A172 (cell line): ENCODE measurements around the gene PEX14. TPM values are rescaled to one million over a fixed set of nuclear protein-coding genes. Genes with fewer than 3 reads are reported as not detected.

Source experiments
- DNase-seq: peaks from one replicate; pipeline ENCODE4 v3.0.0-alpha.2; 2015; ENCODE audit warnings: low spot score
- total RNA-seq: library from RNA; depleted of rRNA; stranded (reverse); fragments of >200 nt; shearing (Covaris generic); gene quantifications from 2 replicates; pipeline ENCODE4 v1.2.3, GENCODE V29; 2014

The PEX14 gene
- total RNA-seq, 1 experiment from 2014 or later = 5.9 TPM

DNA sequence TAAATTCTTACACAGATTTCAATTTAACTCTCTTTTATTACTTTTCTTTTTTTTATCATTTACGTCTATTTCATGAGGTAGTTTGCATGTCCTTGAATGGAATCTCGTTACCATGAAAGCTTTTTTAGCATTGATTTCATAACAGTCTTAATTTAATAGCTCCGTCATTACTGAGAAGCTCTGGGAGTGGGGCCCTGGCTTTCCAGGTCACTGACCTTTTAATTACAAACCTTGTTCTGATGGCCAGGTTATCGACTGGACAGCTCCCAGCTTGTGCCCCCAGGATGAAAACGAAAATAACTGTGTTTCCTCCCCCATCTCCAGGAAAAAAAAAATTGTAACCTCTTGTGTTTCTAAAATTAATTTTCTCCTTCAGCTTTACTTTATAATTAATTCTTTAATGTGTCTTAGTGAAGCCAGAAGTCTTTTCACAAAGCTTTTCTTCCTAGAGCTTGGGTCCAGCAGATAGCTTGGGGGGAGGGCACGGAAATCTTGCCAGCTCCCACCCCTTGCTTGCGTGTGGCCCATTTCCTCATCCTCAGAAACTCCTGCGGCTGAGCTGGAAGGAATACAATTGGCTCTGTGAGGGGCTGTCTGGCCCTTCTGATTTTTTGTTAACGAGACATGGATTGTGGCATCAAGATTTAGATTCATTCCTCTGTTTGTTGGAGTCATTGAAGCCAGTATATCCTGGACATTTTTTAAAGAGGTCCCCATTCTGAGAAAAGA lies 65.7 kb downstream of the PEX14 start:
- no peak for DNase-seq

DNA sequence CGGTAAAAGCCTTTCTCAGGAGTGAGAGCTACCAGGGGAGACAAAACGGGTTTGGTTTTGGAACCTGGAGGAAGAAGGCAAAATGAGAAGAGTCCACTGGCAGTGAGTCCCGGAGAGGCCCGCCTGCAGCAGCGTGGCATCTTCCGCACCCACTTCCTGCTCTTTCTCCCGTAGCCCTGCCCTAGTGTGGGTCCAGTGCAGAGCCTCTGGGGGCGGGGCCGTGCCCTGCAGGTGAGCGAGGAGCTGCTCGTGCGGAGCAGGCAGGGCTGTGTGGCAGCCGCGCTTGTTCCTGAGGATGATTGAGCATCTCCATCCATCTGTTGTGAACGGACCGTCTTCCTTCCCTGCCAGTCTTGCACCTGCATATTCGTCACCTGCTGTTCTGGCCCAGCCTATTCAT lies 66.5 kb downstream of the PEX14 start:
- DNase-seq = no peak

- no peak for DNase-seq
Measured at GRCh38 chr1:10544239-10544638, 69.5 kb downstream of the PEX14 start.

DNA sequence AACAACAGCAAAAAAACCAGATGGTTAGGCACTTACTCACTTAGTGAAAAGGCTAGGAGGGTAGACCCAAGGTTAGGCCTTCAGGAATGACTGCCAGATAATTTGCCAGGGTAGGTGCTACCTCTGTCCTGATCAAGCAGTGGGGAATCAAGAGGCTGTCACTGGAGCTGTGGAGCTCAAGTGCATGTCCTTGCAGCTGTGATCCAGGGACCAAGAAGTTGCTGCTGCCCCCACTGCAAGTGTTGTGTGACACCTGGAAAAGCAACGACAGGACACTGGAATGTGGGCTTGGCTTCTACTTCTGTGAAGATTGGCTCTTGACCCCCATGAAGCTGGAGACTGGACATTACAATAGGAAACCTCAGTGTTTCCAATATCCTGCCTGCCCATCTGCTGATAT lies 72.1 kb downstream of the PEX14 start:
- DNase-seq = no peak

DNA sequence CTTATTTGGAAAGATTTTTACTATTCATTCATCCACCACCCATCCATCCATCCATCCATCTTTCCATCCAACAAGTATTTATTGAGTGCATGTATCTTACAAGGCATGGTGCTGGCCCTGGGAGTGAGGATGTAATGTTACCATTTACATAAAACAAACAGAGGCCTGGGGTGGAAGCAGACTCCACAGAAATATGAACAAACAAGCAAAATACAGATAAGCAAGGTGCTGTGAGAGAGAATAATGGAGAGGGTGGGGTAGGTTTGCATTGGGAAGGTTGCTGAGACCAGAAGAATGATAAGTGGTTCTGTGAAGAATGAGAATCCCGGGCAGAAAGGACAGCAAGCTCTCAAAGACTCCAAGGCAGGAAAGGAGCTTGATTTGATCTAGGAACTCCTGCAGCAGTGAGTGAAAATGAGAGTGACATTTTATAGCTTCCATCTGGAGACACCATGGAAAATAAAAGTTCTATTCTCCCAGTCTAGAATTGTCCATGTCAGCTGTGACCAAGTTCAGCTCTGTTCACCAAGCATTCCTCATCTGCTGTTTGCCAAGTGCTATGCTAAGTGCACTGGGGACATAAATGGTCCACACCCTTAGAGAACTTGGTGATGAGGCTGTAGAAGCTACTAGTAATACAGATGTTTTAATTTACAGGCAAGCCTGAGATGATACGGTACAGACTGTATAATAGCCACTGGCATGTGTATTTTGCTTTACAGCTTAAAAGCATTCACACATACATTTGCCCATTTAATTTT lies 75.3 kb downstream of the PEX14 start:
- no peak for DNase-seq

DNA sequence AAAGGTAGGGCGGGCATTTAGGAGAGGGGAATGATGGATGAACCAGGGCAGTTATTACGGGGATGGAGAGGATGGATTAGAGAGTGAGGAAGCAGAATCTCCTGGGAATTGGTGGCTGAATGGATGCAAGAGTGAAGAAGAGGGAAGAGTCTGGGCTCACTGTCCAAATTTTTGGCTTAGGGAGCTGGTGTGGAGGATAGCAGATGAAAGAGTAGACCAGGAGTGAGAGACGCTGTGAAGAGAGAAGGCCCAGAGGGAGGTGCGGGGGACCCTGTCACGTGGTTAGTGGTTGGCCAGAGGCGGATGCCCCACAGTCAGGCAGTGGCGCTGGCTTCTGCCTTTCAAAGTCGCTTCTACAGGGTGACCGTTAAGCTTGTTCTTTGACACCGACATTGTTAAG lies 78.4 kb downstream of the PEX14 start:
- DNase-seq = no peak

DNA sequence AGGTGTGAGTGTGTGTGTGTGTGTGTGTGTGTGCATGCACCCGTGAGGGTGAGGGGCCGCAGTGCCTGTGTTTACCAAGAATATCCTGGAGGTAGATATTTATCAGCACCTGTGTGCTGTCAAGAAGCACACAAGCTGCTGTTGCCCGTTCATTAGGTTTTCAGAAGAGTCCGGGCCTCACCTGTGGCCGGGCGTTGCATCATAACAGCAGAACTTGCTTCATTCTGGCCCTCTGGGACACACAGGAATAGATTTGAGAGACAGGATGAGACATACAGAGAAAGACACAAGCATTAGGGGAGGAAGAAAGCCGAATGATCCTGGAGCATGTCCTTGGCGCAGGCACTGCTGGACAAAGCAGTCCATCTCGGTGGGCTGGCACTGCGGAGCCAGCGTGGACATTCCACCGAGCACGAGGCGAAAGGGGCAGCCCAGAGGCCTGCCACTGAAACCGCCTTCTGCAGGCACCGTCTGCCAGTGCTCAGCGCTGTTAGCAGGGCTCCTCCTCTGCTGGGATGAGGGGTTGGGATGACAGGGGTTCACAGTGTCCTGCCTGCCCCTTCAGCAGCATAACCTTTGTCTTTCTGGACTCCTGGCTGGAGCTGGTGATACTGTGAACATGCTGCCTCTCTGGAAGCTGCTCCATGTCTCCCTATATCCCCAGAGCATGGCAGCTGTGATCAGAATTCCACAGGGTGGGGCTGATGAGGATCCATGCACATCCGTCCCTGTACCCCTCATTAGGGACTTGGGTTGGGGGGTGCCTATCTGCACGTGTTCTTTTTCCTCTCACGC lies 81.1 kb downstream of the PEX14 start:
- DNase-seq = no peak

DNA sequence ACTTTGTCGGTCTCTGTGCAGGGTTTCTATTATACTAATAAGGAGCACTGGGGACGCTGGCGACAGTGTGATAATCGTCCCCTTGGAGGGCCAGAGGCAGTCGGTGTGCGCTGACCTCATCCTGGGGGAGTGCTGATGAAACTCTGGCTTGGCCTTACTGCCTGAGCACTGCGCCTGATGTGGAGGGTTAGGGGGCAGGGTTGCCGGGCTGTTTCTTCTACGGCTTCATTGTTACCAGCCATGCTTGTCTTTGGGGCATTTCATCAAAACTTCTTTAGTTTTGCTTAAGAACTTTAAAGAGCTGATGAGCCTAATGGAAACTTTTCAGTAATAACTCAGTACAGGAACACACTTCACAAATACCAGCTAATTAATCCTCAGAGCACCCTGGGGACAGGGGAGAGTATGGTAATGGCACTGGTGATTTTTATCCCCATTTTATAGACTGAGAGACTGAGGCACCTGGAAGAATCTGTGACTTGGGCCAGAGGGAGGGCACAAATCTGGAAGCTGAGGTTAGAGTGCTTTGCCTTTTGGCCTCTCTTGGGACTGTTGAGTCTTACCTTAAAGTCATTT lies 81.8 kb downstream of the PEX14 start:
- no peak for DNase-seq

GRCh38 chr1:10557714-10558113 lies 83.0 kb downstream of the PEX14 start:
- no peak for DNase-seq

DNA sequence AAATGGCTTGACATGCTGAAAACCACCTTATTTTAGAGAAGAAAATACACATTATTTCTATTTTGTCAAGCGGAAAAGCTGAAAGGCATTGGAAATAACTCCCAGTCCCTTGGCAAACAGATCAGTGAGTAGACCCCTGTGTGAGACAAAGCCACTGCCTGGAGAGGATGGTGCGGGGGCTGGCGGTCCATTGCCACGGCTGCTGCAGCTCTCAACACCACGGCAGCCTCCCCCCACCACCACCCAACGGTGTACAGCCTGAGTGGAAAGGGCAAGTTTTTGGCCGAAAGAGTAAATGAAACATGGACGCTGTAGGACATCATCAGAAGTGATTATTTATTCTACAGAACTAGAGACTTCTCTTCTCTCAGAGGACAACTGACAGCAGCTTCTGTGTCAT lies 84.6 kb downstream of the PEX14 start:
- DNase-seq = no peak

DNA sequence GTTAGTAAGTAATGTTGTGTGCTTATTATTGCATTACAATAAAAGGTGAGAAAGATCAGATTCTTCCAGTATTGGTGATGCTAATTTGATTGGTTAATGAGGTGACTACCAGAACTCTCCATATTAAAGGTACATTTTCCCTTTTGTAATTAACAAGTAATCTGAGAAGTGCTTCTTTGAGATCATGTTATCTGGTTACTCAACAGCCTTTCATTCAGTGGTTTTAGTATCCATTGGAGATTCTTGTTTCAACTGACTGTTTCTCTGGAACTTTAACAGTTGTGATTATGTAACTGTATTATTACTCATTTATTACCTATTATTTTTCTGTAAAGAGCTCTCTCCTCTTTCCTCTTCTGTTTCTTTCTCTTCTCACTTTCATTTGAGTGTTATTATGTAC lies 86.7 kb downstream of the PEX14 start:
- DNase-seq = no peak

DNA sequence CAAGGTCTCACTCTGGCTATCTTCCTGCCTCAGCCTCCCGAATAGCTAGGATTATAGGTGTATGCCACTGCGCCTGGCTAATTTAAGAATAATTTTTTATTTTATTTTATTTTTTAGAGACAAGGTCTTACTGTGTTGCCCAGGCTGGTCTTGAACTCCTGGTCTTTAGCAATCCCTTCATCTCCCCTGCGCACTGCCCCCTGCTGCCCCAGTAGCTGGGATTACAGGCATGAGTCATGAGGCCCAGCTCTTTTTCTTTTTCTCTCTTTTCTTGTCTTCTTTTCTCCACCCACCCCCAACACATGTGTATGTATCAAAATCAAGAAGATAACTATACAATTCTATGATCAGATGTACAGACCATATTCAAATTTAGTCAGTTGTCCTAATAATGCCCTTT lies 87.2 kb downstream of the PEX14 start:
- DNase-seq = no peak

- DNase-seq = no peak
Measured at GRCh38 chr1:10564063-10564462, 89.3 kb downstream of the PEX14 start.

DNA sequence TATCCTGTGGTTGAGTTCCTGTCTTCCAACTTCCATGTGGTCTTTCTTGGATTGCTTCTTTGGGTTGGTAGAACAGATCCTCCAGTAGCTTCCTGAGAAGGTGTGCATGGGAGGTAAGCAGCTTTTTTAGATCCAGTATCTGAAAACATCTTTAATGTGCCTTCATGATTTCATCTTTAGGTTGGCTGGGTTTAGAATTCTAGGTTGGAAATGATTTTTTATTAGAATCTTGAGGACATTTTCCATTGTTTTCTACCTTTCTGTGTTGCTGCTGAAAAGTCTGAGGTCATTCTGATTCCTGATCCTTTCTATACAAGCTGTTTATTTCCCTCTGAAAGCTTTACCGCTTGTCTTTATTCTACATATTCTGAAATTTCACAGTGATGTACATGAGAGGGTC lies 94.8 kb downstream of the PEX14 start:
- no peak for DNase-seq

- DNase-seq = peak; percentile 70
Measured at GRCh38 chr1:10575616-10576015, 100.9 kb downstream of the PEX14 start.

- DNase-seq = no peak
Measured at GRCh38 chr1:10578070-10578469, 103.3 kb downstream of the PEX14 start.

DNA sequence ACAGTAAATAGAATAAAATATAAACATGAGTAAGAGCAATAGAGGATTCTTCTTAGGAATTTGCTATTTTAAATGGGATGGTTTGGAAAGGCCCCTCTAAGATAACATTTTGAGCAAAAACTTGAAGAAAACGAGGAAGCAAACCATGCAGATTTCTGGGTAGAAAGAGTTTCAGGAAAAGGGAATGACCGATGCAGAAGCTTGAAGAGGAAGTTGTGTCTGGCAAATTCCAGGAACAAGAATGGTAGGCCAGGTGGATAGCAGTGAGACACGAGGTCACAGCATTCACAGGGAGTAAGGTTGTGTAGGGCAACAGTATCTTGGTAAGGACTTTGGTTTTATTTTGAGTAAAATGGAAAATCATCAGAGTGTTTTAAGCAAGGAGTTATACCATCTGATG lies 108.9 kb downstream of the PEX14 start:
- no peak for DNase-seq

- no peak for DNase-seq
Measured at GRCh38 chr1:10585242-10585641, 110.5 kb downstream of the PEX14 start.

DNA sequence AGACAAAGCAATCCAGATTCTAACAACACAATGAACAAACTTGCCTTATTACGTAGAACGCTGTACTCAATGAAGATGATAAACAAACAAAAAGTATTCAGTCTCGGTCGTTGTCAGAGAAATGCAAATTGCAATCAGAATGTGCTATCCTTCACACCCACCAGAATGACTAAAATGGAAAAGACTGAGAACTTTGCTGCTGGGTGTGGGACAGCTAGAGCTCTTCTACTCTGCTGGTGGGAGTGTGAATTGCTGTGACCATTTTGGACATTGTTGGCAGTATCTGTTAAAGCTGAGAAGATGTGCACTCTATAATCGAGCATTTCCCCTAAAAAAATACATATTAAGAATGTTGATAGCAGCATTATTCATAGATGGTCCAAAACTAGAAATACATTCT lies 111.4 kb downstream of the PEX14 start:
- no peak for DNase-seq

GRCh38 chr1:10588640-10589039 lies 113.9 kb downstream of the PEX14 start:
- no peak for DNase-seq

DNA sequence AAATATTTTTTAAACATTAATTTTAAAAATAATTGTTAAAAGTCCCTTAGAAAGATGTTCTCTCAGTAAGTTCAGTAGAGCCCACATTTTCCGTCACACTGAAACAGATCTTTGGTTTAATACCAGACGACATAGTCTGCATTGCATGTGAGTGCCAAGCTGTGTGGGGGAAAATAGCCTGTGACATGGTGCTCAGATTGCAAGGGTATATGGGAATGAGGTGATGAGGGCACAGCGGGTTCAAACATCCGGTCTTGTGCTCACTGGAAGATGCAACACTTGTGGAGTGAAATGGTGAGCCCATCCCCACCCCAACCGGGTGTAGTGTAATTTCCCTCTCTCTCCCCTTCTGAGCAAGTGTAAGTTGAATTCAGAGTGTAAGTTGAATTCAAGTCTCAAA lies 114.3 kb downstream of the PEX14 start:
- no peak for DNase-seq

DNA sequence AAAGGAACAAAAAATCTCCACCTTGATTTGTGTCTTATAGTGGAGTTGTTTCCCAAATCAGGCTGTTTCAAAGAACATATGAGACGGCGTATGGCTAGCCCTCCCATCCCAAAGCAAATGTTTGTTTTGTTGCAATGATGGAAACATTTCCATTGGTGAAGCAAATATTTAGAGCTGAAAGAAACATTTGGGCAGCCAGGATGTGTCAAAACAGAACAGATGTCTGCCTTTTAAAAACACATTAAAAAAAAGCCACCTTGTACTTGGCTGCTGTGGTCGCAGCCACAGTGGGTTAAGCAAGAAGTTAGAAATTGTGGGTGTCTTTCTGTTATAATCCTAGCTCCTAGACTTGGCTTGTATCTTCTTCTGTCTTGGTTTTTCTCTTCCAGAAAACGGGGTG lies 116.3 kb downstream of the PEX14 start:
- no peak for DNase-seq
